ENCODE results near the gene FGF21.
"Not testable (repeated sequence)": the region's sequence is repeated elsewhere in the genome, so short reads cannot be mapped to it uniquely, and the experiment has no call there.

Gene FGF21

DNA sequence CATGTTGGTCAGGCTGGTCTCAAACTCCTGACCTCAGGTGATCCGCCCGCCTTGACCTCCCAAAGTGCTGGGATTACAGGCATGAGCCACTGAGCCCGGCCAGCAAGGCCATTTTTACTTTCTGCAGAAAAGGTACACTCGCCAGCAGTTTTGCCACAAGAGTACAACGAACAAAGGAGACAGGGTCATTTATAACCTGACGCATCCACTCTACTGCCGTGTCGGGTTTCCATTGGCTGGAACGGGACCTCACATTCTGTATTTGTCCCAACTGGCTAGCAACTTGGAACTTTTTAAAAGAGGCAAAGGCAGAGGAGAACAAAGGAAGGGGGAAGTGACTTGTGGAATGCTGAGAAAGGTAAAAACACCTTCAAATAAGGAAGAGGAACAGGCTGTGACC, 32.0 kb downstream of the FGF21 start:
- DNase-seq = not testable (repeated sequence)

DNA sequence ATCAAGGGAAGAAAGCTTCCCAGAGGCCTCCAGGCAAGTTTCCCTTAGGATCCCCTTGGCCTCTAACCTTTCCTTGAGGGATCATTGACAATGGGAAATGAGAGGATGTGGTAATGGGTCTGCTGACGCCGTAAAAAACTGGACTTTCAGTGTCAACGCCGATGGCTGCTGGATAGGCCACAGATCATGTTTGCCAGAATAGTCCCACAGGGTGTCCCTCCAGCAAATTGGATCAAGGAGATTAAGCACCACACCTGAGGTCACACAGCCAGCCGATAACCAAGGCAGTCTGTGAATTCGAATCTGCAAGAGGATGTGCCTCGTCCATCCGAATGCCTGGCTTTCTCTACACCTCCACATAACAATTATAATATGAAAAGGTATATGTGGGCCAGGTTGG, 37.9 kb downstream of the FGF21 start:
- DNase-seq = no peak

DNA sequence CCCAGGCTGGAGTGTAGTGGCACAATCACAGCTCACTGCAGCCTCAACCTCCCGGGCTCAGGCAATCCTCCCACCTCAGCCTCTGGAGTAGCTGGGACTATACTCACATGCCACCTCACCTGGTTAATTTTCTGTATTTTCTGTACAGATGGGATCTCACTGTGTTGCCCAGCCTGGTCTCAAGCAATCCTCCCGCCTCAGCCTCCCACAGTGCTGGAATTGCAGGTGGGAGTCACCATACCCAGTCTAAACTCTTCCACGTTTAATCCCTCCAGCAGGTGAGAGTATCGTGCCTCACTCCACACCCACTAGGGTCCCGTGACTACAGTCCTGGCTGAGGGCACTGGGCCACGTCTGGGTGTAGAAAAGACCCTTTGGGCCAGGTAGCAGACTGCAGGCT, 39.0 kb downstream of the FGF21 start:
- DNase-seq = no peak

DNA sequence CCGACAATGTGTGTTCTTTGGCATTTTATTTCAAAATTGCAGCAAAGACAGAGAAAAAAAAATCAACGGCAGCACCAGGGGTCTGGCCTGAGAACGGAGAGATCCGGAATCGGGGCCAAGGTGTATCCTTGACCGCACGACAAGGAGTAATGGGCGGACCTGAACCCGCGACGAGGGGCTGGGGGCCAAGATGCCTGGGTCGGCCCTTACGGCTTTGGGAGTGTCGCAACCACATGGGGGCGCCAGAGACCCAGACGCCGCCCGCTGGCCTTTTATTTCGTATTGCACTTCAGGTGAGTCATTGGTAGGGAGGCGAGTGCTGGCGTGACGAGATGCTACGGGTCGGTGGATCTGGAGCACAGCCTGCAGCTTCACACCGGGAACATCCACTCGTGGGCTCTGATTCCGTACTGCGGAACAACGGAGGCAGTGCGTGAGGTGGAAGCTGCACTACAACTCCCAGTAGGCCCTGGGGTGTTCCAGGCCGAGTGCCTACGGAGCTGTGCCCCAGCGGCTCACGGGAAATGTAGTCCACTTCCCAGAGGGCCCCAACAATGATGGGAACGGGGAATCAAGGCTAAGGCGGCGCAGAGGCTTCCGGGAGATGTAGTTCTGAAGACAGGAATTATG, 39.8 kb downstream of the FGF21 start:
- peak; percentile 94 to 96 (median 95) for DNase-seq

DNA sequence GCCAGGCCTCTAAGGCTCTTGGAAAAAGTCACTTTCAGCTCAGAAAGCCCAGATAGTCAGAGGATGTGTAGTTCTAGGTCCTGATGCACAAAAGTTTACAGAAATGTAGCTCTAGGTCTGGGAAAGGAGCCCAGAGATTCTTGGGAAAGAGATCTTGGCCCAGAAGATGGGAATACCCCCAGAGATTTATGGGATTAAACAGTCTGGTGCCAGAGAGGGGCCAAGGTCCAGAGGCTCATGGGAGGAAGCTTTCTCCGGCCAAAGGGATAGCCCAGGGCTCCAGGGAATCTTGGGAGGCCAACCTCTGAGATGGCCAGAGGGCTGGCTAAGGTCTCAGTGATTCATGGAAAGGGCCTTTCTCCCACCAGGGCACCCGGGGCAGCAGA, 40.4 kb downstream of the FGF21 start:
- no peak for DNase-seq

DNA sequence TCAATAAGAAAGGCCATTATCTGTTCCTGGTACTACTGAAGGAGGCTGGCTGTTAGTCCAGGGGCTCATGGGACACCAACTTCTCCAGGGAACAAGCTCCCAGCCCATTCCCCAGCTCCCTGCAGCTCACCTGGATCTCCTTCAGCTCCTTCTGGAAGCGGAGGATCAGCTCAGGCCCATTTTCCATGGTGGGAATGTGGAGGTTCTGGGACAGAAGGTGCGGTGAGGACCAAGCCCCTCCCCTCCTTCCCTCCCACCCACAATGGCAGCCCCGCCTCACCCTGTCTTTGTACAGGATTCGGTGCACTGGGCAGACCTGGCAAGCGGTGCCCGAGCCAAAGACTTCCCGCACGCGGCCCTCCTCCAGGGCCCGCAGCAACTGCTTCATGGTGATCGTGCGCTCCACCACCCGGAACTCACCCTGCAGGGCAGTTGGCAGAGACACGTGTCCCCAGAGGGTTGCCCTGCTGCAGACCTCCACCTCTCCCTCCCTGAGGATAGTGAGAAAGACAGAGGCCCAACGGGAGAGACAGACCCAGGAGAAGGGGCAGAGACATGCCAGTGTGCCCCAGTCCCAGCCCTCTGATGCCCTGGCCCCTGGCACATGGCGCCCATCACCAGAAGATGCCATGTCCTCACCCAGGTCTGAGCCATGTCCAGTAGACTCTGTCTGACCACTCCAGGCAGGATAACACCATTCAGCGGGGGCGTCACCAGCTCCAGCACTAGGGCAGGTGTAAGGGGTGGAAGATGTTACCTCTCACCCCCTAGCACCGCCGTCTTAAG, 41.2 kb downstream of the FGF21 start:
- no peak for DNase-seq

DNA sequence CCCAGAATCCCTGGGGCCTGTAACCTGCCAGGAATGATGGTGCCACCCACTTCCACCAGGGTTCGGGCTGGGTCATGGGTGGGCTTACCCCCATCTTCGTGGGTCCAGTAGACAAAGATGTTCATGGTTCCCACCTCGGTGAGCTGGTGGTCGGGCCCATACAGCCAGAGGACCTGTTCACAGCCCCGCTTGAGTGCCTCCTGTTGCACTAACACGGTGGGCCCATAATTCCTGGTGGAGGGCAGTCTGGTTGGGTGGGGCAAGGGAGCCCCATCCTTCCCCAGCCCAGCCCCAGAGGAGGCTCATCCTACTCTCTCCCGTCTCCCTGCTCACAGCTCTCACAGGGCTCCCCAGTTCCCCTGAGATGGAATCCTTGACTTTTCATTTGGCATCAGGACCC, 41.8 kb downstream of the FGF21 start:
- no peak for DNase-seq

DNA sequence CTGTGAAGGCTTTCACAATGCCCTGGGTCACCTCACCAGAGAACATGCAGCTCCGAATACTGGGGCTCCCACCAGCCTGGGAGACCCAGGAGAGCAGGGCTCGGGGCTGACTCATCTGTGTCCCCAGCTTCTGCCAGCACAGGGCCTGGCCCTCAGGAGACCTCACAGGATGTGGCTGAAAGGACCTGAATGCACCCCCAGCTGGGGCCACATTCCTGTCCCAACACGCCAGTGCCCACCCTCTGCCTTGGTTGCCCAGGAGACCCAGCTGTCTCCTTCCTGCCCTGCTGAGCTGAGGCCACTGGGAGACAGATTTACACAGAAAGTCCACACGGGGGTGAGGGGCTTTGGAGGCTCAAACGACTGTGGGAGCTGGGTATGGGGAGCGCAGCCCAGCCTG, 43.6 kb downstream of the FGF21 start:
- DNase-seq = no peak

DNA sequence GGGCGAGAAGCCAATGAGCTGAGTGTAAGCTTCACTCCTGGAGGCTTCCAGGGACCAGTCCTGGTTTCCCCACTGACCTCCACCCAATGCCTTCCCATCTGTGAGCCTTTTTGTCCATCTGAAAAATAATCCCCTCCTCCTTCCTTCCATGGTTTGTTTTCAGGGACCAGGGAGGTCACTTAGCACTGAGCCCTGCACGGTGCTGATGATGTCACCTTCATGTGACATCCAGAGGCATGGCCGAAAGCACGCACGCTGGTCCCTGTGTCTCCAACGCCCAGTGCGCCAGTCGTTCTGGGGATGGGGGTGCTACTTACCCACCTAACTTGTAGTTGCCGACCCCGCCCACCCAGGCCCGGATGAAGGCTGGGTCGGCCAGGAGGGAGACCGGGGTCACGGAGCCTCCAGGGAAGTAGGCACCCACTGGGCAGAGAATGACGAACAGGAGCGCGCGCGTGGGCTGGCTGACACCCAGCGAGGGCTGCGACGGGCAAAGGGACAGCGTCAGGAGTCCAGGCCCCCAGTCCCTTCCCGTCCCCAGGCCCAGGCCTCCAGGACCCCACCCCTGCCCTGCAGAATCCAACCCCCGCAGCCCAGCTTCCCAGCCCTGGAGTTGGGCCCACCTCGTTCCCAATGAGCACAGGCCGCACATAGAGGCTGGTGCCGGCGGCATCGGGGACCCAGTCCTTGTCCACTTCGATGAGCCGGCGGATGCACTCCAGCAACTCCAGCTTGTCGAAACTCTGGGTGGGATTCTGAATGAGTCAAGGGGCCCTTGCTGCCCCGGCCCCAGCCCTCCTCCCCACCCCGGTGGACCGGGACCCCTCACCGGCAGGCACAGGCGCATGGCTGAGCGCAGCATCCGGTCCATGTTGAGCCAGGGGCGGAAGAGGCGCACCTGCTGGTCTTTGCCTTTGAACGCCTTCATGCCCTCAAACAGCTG, 44.3 kb downstream of the FGF21 start:
- no peak for DNase-seq

DNA sequence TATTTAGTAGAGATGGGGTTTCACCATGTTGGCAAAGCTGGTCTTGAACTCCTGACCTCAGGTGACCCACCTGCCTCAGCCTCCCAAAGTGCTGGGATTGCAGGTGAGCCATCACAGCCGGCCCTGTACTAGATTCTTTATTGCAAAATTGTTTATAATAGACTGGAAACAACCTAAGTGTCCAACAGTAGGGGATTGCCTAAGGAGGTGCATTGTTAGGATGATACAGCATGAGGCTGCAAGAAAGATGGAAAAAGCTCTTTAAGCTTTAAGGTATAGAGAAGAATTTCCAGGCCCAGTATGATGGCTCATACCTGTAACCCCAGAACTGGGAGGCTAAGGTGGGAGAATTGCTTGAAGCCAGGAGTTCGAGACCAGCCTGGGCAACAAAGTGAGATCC, 47.3 kb downstream of the FGF21 start:
- DNase-seq = no peak

DNA sequence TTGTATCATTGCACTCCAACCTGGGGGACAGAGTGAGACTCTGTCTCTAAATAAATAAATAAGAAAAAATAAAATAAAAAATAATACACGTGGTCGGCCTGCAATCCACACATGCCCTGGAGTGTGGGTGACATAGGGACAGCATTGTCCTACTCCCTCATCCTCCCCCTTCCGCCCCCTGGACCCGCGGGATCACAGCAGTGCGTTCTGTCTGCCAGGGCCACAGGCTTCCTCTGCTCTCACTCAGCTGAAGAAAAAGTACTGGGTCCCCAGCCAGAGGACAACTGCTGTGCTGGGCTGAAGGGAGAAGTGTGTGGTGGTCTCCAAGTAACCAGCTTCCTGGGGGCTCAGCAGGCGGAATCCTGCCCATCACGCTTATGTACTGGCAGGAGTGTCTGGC, 49.2 kb downstream of the FGF21 start:
- DNase-seq = no peak

DNA sequence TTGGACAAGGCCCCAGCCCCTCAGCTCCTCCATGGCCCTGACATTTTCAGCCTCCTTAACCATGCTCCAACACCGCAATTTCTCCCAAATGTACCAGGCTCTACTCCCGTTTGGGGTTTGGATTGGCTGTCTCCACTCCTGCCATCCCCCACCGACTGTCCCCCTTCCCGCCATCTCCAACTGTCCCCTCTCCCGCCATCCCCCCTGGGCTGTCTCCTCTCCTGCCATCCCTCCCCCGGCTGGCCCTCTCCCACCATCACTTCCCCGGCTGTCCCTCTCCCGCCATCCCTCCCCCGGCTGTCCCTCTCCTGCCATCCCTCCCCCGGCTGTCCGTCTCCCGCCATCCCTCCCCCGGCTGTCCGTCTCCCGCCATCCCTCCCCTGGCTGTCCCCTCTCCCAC, 50.1 kb downstream of the FGF21 start:
- DNase-seq = no peak

DNA sequence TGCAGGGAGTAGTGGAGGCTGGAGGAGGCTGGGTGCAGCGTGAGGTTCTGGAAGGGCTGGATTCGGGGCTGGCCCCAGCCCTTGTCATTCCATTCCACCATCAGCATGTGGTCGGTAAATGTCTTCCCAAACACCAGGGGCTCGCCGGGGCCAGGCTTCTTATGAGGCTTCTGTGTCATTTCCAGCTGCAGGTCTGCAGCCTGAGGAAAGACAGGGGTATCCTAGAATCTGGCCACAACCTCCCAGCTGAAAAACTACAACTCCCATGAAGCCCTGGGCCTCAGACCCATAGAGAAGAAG, 51.1 kb downstream of the FGF21 start:
- peak in 3 of 4 experiments; percentile 48 to 65 (median 52) for DNase-seq

DNA sequence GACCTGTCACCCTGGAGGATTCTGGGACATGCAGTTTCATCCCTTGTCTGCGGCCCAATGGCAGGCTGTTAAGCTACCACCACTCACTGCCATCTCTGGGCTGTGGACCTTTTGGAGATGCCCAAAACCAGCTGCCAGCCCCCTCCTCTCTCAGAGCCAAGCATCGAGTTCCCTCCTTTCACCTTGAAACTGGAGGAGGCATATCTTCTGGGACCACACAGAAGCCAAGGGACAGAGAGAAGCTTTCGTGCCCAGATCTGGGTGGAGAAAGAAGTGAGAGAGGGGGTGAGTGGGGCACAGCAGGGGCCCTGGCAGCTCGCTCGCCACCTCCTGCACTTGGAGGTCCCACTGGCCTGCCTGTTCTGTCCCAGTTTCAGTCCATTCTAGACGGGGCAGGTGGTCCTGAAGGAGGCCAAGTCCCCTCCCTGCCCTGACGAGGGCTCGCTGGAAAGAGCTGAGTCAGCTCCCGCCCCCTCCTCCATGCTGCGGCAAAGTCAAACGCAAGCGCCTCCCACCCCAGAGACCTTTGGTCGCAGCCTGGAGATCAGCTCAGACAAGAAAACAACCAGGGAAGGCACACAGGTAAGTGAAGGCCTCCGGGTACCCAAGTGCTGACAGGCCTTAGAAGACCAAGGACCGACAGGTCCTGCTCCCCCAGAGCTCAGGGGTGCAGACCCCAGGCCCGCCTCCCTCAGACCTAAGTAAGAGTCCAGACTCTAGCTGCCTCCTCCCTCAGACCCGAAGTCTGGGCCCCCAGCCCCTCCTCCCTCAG, 51.7 kb downstream of the FGF21 start:
- DNase-seq = peak in 1 of 4 experiments; percentile 59

DNA sequence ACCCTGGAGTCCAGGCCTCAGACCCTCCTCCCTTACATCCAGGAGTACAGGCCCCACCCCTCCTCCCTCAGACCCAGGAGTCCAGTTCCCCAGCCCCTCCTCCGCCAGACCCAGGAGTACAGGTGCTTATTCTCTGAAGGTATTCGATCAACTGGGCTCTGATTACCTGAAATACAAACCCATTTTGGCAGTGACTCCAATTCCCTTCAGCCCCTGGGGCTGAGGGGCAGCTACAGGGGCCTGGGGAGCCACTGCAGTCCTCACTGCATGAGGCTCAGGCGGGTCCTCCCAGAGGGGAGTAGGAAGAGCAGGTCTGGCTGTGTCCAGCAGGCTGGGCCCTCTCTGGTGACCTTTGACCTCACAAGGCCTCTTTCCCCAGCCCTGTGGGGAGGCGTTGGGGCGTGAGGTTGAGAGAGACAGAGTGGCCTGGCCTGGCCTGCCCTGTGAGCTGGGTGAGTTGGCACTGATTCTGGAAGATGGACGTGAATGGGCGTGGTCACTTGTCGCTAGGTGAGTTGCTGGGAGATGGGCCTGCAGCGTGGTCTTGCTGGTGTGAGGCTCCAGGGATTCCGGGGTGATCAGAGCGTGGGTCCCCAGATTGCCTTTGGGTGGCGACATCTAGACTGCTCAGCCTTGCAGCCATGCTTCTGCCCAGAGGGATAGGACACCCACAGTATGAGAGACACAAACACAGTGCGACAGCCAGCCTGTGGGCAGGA, 52.4 kb downstream of the FGF21 start:
- DNase-seq = peak in 1 of 4 experiments; percentile 19

All from suppressor macrophage (primary cell).